Measurements from ENCODE around the gene SH2D6.
"Not testable (repeated sequence)": the region's sequence is repeated elsewhere in the genome, so short reads cannot be mapped to it uniquely, and the experiment has no call there.

The SH2D6 gene

GRCh38 chr2:85376291-85377065, 42.0 kb upstream of the SH2D6 start:
- H3K4me1 ChIP-seq (ENCODE audit: low read depth, poor library complexity, severe bottlenecking) = no peaks in the 10 kb centered on the region
- H2AFZ ChIP-seq (ENCODE audit: low read depth) = no peak overlapping the region
- no peak overlapping the region for H3K9ac ChIP-seq
- H3K27me3 ChIP-seq (ENCODE audit: insufficient read depth, low read depth) = no peaks in the 10 kb centered on the region
- no peak overlapping the region for H3K27ac ChIP-seq
- H3K4me3 ChIP-seq (IDR thresholded peaks at IDR 0.05; ENCODE audit: insufficient read depth, low read depth, low read length) = no peak overlapping the region
- TF ChIP-seq CTCF (conservative IDR thresholded peaks at IDR 0.05; ENCODE audit: low read depth, low read length) = no peak
- no peaks in the 10 kb centered on the region for H3K36me3 ChIP-seq (ENCODE audit: insufficient read depth)
- H3K4me2 ChIP-seq = no peak overlapping the region
- H3K79me2 ChIP-seq (ENCODE audit: insufficient read depth, low read depth) = no peaks in the 10 kb centered on the region
- no peaks in the 10 kb centered on the region for H4K20me1 ChIP-seq (ENCODE audit: insufficient read depth)

- Histone ChIP-seq H3K27me3 (ENCODE audit: insufficient read depth, low read depth) (no peaks in the 10 kb centered on the region), H3K36me3 (ENCODE audit: insufficient read depth) (no peaks in the 10 kb centered on the region), H3K4me1 (ENCODE audit: low read depth, poor library complexity, severe bottlenecking) (no peaks in the 10 kb centered on the region), H3K4me2 (no peak overlapping the region), H3K9ac (no peak overlapping the region), H4K20me1 (ENCODE audit: insufficient read depth) (no peaks in the 10 kb centered on the region), H3K27ac (no peak overlapping the region), H3K4me3 (IDR thresholded peaks at IDR 0.05; ENCODE audit: insufficient read depth, low read depth, low read length) (no peak overlapping the region), H3K79me2 (ENCODE audit: insufficient read depth, low read depth) (no peaks in the 10 kb centered on the region), H2AFZ (ENCODE audit: low read depth) (no peak overlapping the region)
- TF ChIP-seq CTCF (conservative IDR thresholded peaks at IDR 0.05; ENCODE audit: low read depth, low read length) = no peak
These were observed 41.4 kb upstream of the SH2D6 start for GRCh38 chr2:85377083-85377482.

DNA sequence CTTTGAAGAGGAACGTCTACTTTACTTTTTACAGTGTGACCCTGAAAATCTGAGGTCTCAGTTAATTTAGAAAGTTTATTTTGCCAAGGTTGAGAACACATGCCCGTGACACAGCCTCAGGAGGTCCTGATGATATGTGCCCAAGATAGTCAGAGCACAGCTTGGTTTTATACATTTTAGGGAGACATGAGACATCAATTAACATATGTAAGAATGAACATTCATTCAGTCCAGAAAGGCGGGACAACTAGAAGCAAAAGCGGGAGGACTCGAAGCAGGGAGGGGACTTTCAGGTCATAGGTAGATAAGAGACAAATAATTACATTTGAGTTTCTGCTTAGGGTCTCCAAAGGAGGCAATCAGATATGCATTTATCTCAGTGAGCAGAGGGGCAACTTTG, 40.3 kb upstream of the SH2D6 start:
- no peaks in the 10 kb centered on the region for H3K4me1 ChIP-seq (ENCODE audit: low read depth, poor library complexity, severe bottlenecking)

DNA sequence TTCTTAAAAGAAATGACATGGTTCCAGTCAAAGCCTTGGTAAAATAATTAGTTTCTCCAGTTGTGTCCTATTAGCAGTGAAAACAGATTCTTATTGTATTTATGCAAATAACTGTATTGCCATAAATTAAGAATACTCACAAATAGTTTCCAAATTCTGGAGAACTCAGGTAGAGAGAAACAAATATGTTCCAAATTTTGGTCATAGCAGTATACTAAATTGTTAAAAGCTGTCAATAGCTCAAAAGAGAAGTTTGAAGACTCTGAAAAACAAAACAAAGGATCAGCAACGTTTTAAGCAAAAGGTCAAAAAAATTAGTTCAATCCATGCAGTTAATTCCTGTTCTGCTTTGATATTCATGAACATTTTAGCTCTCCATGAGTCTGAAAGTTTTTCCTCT, 38.5 kb upstream of the SH2D6 start:
- H3K4me3 ChIP-seq (IDR thresholded peaks at IDR 0.05; ENCODE audit: insufficient read depth, low read depth, low read length) = no peak overlapping the region
- H4K20me1 ChIP-seq (ENCODE audit: insufficient read depth) = no peaks in the 10 kb centered on the region
- no peak for TF ChIP-seq CTCF (conservative IDR thresholded peaks at IDR 0.05; ENCODE audit: low read depth, low read length)
- no peak overlapping the region for H3K27ac ChIP-seq
- H3K9ac ChIP-seq = no peak overlapping the region
- no peak overlapping the region for H2AFZ ChIP-seq (ENCODE audit: low read depth)
- no peak overlapping the region for H3K4me2 ChIP-seq
- no peaks in the 10 kb centered on the region for H3K27me3 ChIP-seq (ENCODE audit: insufficient read depth, low read depth)
- no peaks in the 10 kb centered on the region for H3K36me3 ChIP-seq (ENCODE audit: insufficient read depth)
- H3K4me1 ChIP-seq (ENCODE audit: low read depth, poor library complexity, severe bottlenecking) = no peaks in the 10 kb centered on the region
- H3K79me2 ChIP-seq (ENCODE audit: insufficient read depth, low read depth) = no peaks in the 10 kb centered on the region

More for the DNA sequence above, 40.3 kb upstream of the SH2D6 start:
- Histone ChIP-seq H3K4me2 (no peak overlapping the region), H3K4me3 (IDR thresholded peaks at IDR 0.05; ENCODE audit: insufficient read depth, low read depth, low read length) (no peak overlapping the region), H3K79me2 (ENCODE audit: insufficient read depth, low read depth) (no peaks in the 10 kb centered on the region), H3K27me3 (ENCODE audit: insufficient read depth, low read depth) (no peaks in the 10 kb centered on the region), H3K27ac (no peak overlapping the region), H3K9ac (no peak overlapping the region), H4K20me1 (ENCODE audit: insufficient read depth) (no peaks in the 10 kb centered on the region), H3K36me3 (ENCODE audit: insufficient read depth) (no peaks in the 10 kb centered on the region), H2AFZ (ENCODE audit: low read depth) (no peak overlapping the region)
- TF ChIP-seq CTCF (conservative IDR thresholded peaks at IDR 0.05; ENCODE audit: low read depth, low read length) = no peak

- not testable (repeated sequence) for H3K27me3 ChIP-seq (ENCODE audit: insufficient read depth, low read depth); H2AFZ ChIP-seq (ENCODE audit: low read depth); H3K79me2 ChIP-seq (ENCODE audit: insufficient read depth, low read depth); H3K9ac ChIP-seq; H3K36me3 ChIP-seq (ENCODE audit: insufficient read depth); H3K27ac ChIP-seq; H3K4me2 ChIP-seq; H3K4me1 ChIP-seq (ENCODE audit: low read depth, poor library complexity, severe bottlenecking); H3K4me3 ChIP-seq (IDR thresholded peaks at IDR 0.05; ENCODE audit: insufficient read depth, low read depth, low read length); H4K20me1 ChIP-seq (ENCODE audit: insufficient read depth)
These were observed 35.4 kb upstream of the SH2D6 start for GRCh38 chr2:85383151-85383550.
